Endothelial cell of umbilical vein (primary cell): Measurements from ENCODE around the gene KCNH2. TPM values are rescaled to one million over a fixed set of nuclear protein-coding genes. Genes with fewer than 3 reads are reported as not detected.
A peak's percentile ranks its signal among the peaks of the same experiment; 100 is the strongest.

Experiments used
- BruUV-seq: library from RNA; stranded (reverse); fragments of 400-500 nt; replicated peaks from 2 replicates; lab custom pipeline; 2021; lab: Mats Ljungman, UMichigan
- CTCF ChIA-PET: fragments of 300-600, 350-600 bp; sonication (Branson Sonifier 250); formaldehyde crosslinking; loops from one replicate; lab custom pipeline; 2021; ENCODE audit warnings: antibody characterized with exemption, inconsistent platforms; lab: Charles Lee
- POLR2A ChIA-PET: fragments of 300-600, 350-600 bp; sonication (Branson Sonifier 250); formaldehyde crosslinking; loops from one replicate; lab custom pipeline; 2021; ENCODE audit warnings: antibody characterized with exemption, inconsistent platforms; lab: Charles Lee
- DNase-seq: peaks from one replicate; pipeline ENCODE4 v3.0.0-alpha.2; 2011; ENCODE audit warnings: low read depth, low spot score
- FAIRE-seq: peaks from 2 replicates; lab custom pipeline; 2011; peaks lifted over from hg19 to GRCh38; lab: Jason Lieb, UNC
- H2AFZ ChIP-seq: 2 replicates; pipeline ENCODE4 v1.6.0; 2012; ENCODE audit warnings: low read depth, low read length, control low read depth, inconsistent platforms
- H3K27ac ChIP-seq: 2 replicates; pipeline ENCODE4 v1.5.1; 2011; ENCODE audit warnings: low read depth, mild to moderate bottlenecking, control low read depth, low read length, moderate library complexity; ENCODE audit not compliant: insufficient read depth
- H3K27me3 ChIP-seq, 2 experiments: 2 replicates each; pipeline versions ENCODE4 v1.6.0 to v1.6.1; 2011; ENCODE audit warnings: low read length in 2 of 2, mixed read lengths in 1 of 2; ENCODE audit not compliant: control insufficient read depth in 2 of 2, insufficient read depth in 2 of 2
- H3K36me3 ChIP-seq, 2 experiments: 2 replicates in 1 of 2; 3 replicates in 1 of 2; pipeline ENCODE4 v1.5.1; 2011; ENCODE audit warnings: low read length in 2 of 2, mild to moderate bottlenecking in 1 of 2, moderate library complexity in 1 of 2; ENCODE audit not compliant: control insufficient read depth in 2 of 2, insufficient read depth in 2 of 2; ENCODE audit errors: extremely low read depth in 1 of 2
- H3K4me1 ChIP-seq: 3 replicates; pipeline ENCODE4 v1.5.1; 2011; ENCODE audit warnings: mild to moderate bottlenecking, low read length; ENCODE audit not compliant: control insufficient read depth, insufficient read depth; ENCODE audit errors: extremely low read depth
- H3K4me2 ChIP-seq: 2 replicates; pipeline ENCODE4 v1.6.1; 2011; ENCODE audit warnings: low read length, control low read depth, mixed read lengths; ENCODE audit not compliant: insufficient read depth
- H3K4me3 ChIP-seq, 3 experiments: fragments of 200-600 bp in 1 of 3; sonication (generic), shearing (Covaris generic) in 1 of 3; replicated peaks in 1 of 3; 2 replicates each; pipeline ENCODE4 v1.5.1; 2011 to 2016; ENCODE audit warnings: control low read depth in 3 of 3, low read length in 3 of 3, mild to moderate bottlenecking in 2 of 3, inconsistent platforms in 1 of 3, low read depth in 1 of 3, moderate library complexity in 1 of 3; ENCODE audit not compliant: insufficient read depth in 1 of 3
- H3K79me2 ChIP-seq: 2 replicates; pipeline ENCODE4 v1.6.0; 2012; ENCODE audit warnings: low read length, inconsistent platforms; ENCODE audit not compliant: control insufficient read depth, insufficient read depth
- H3K9ac ChIP-seq: replicated peaks from 2 replicates; pipeline ENCODE3; 2011; ENCODE audit warnings: low read length, control low read depth; ENCODE audit not compliant: insufficient read depth; ENCODE audit errors: extremely low read depth
- H3K9me1 ChIP-seq: replicated peaks from 3 replicates; pipeline ENCODE4 v1.6.0; 2011; ENCODE audit warnings: mild to moderate bottlenecking, low read length; ENCODE audit not compliant: control insufficient read depth, insufficient read depth; ENCODE audit errors: extremely low read depth
- H3K9me3 ChIP-seq: replicated peaks from 2 replicates; pipeline ENCODE4 v1.5.1; 2012; ENCODE audit warnings: low read length, inconsistent platforms; ENCODE audit not compliant: control insufficient read depth, insufficient read depth
- H4K20me1 ChIP-seq: replicated peaks from 2 replicates; pipeline ENCODE3; 2011; ENCODE audit warnings: mild to moderate bottlenecking, low read length; ENCODE audit not compliant: control insufficient read depth, insufficient read depth; ENCODE audit errors: extremely low read depth
- CTCF ChIP-seq, 2 donors: IDR thresholded peaks; 1 replicate in 1 of 2; 2 replicates in 1 of 2; pipeline ENCODE4 v1.5.1; 2011; ENCODE audit warnings: low read length in 2 of 2, mild to moderate bottlenecking in 2 of 2, moderate library complexity in 2 of 2, control low read depth in 1 of 2, inconsistent platforms in 1 of 2, low read depth in 1 of 2; ENCODE audit not compliant: insufficient read depth in 1 of 2; ENCODE audit errors: extremely low read depth in 1 of 2
- FOS ChIP-seq: IDR thresholded peaks from 2 replicates; pipeline ENCODE4 v1.6.1; 2011; ENCODE audit warnings: mild to moderate bottlenecking, low read length, moderate library complexity, borderline replicate concordance; ENCODE audit not compliant: insufficient read depth
- GATA2 ChIP-seq: IDR thresholded peaks from 2 replicates; pipeline ENCODE4 v1.7.0; 2011; ENCODE audit warnings: low read depth, mild to moderate bottlenecking, moderate library complexity, mixed read lengths, low read length; ENCODE audit not compliant: insufficient read length, insufficient read depth
- POLR2A ChIP-seq: IDR thresholded peaks from 2 replicates; pipeline ENCODE4 v1.6.1; 2012; ENCODE audit warnings: low read depth, mild to moderate bottlenecking, control low read depth, low read length
- POLR2AphosphoS5 ChIP-seq: IDR thresholded peaks from 2 replicates; pipeline ENCODE4 v1.6.1; 2012; ENCODE audit warnings: low read depth, mild to moderate bottlenecking, control low read depth, low read length, moderate library complexity; ENCODE audit not compliant: insufficient read depth
- dilution Hi-C: fragments of 300-500 bp; cut with MboI; formaldehyde crosslinking; loops from one replicate; pipeline ENCODE4 v1.15.0; 2019; ENCODE audit warnings: low sequenced_read_pairs; ENCODE audit not compliant: extremely low pct_ligation_motif_present
- intact Hi-C: fragments of 100-400 bp; cut with micrococcal nuclease; formaldehyde crosslinking; loops from one replicate; pipeline ENCODE4 v1.10.0; 2022
- polyA plus RNA-seq, 4 experiments: library from polyadenylated mRNA; depleted of rRNA in 3 of 4; stranded (reverse) in 3 of 4; unstranded in 1 of 4; fragments of >200 nt; gene quantifications; 2 replicates each; pipeline versions ENCODE4 v1.2.1 to v1.2.3, GENCODE V29; 2011 to 2012; ENCODE audit warnings: missing spikeins in 1 of 4
- total RNA-seq: library from RNA; stranded (reverse); gene quantifications from 2 replicates; pipeline ENCODE4 v1.2.3, GENCODE V29; 2021

The KCNH2 gene
- total and polyA plus RNA-seq, 2 donors (not counting 3 experiments of a cell fraction or from before 2014, with no cell fraction given) = 0.03 to 0.09 TPM

DNA sequence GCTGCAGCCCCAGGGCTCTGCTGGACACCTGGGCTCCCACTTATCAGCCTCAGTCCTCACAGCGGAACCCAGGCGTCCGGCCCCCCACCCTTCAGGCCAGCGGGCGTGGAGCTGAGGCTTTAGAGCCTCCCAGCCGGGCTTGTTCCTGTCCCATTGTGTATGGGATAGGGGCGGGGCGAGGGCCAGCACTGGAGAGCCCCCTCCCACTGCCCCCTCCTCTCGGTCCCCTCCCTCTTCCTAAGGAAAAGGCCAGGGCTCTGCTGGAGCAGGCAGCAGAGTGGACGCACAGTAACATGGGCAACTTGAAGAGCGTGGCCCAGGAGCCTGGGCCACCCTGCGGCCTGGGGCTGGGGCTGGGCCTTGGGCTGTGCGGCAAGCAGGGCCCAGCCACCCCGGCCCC is 15.4 kb upstream of the KCNH2 start:
- Histone ChIP-seq H3K9me1 (no peaks in the 10 kb centered on the region), H2AFZ (no peak overlapping the region), H3K79me2 (peaks cover 7% of the 10 kb centered on the region), H3K4me3 (peak overlapping the region in 2 of 3 experiments; percentile 60 to 67), H3K9me3 (peaks cover 2% of the 10 kb centered on the region), H3K27me3 (no peaks in the 10 kb centered on the region), H3K9ac (no peak overlapping the region), H3K4me2 (peak overlapping the region; percentile 67), H3K27ac (peak overlapping the region; percentile 59), H3K36me3 (peaks cover 0 to 12% of the 10 kb centered on the region in 2 experiments), H3K4me1 (peaks cover 37% of the 10 kb centered on the region), H4K20me1 (no peaks in the 10 kb centered on the region)
- ChIA-PET POLR2A (interaction anchor here (0.7 kb wide), 1 partner anchor 400 kb away, joined by 3 read pairs; no protein-coding TSS in a partner anchor), CTCF (interaction anchor here (0.8 to 4.0 kb wide), 7 partner anchors 9 to 122 kb away, joined by 3 to 68 read pairs (median 6); partner anchors contain the start of gene ABCB8)
- peak; percentile 49 for TF ChIP-seq POLR2AphosphoS5
- TF ChIP-seq CTCF (IDR thresholded peaks at IDR 0.05; ENCODE audit: extremely low read depth in 1 of 2, insufficient read depth in 1 of 2, low read depth in 1 of 2, low read length in 2 of 2) = no peak
- TF ChIP-seq POLR2A = peak; percentile 82
- dilution Hi-C loops (no loop called here), intact Hi-C loops (loop anchor here (2.0 to 5.0 kb wide), 2 partner anchors 543 to 626 kb away; partner anchors contain the start of genes GIMAP8 and REPIN1)
- DNase-seq (peak; percentile 88), FAIRE-seq (peak; percentile 70)
- no TSS peak for BruUV-seq

GRCh38 chr7:150992833-150993302 is 14.7 kb upstream of the KCNH2 start:
- H3K9ac ChIP-seq = no peak overlapping the region
- H3K36me3 ChIP-seq = peaks cover 0 to 5% of the 10 kb centered on the region in 2 experiments
- dilution Hi-C loops (no loop called here), intact Hi-C loops (loop anchor here (2.0 to 5.0 kb wide), 2 partner anchors 542 to 626 kb away; partner anchors contain the start of genes GIMAP8 and REPIN1)
- POLR2A ChIA-PET = interaction anchor here (0.6 to 0.7 kb wide), 3 partner anchors 12 to 555 kb away, joined by 3 to 7 read pairs (median 3); no protein-coding TSS in a partner anchor
- peak overlapping the region; percentile 67 for H3K4me2 ChIP-seq
- CTCF ChIA-PET = interaction anchor here (0.6 to 4.0 kb wide), 7 partner anchors 9 to 122 kb away, joined by 4 to 68 read pairs (median 5); partner anchors contain the start of gene ABCB8
- peak; percentile 84 for DNase-seq
- peaks cover 41% of the 10 kb centered on the region for H3K4me1 ChIP-seq
- BruUV-seq = no TSS peak
- H3K9me3 ChIP-seq = peaks cover 2% of the 10 kb centered on the region
- no peak overlapping the region for H3K4me3 ChIP-seq
- H4K20me1 ChIP-seq = no peaks in the 10 kb centered on the region
- peak overlapping the region; percentile 39 for H2AFZ ChIP-seq
- H3K27ac ChIP-seq = peak overlapping the region; percentile 59
- H3K79me2 ChIP-seq = peaks cover 7% of the 10 kb centered on the region
- peak; percentile 99 for FAIRE-seq
- H3K9me1 ChIP-seq = no peaks in the 10 kb centered on the region
- H3K27me3 ChIP-seq = no peaks in the 10 kb centered on the region
- peak; percentile 88 for TF ChIP-seq FOS
- peak; percentile 50 for TF ChIP-seq POLR2AphosphoS5
- TF ChIP-seq GATA2 = no peak
